Thyroid gland (tissue), 4 donors: Measurements from ENCODE around the gene PDZRN3.

Experiments used
- POLR2A ChIP-seq, 2 donors: fragments of 450-650 bp; IDR thresholded peaks; one replicate each; pipeline ENCODE4 v1.6.1; 2017; ENCODE audit warnings: antibody characterized with exemption in 2 of 2, mild to moderate bottlenecking in 2 of 2, moderate library complexity in 1 of 2
- TF ChIP-seq, protein P1 (sequence below), 6 experiments: fragments of 200-600 bp in 3 of 6; fragments of 450-650 bp in 3 of 6; sonication (generic) in 3 of 6; IDR thresholded peaks; one replicate each; pipeline ENCODE4 v1.5.1; 2016 to 2019; ENCODE audit warnings: antibody characterized with exemption in 6 of 6, mild to moderate bottlenecking in 2 of 6, inconsistent platforms in 1 of 6, moderate library complexity in 1 of 6

- TF ChIP-seq, protein P1, sequence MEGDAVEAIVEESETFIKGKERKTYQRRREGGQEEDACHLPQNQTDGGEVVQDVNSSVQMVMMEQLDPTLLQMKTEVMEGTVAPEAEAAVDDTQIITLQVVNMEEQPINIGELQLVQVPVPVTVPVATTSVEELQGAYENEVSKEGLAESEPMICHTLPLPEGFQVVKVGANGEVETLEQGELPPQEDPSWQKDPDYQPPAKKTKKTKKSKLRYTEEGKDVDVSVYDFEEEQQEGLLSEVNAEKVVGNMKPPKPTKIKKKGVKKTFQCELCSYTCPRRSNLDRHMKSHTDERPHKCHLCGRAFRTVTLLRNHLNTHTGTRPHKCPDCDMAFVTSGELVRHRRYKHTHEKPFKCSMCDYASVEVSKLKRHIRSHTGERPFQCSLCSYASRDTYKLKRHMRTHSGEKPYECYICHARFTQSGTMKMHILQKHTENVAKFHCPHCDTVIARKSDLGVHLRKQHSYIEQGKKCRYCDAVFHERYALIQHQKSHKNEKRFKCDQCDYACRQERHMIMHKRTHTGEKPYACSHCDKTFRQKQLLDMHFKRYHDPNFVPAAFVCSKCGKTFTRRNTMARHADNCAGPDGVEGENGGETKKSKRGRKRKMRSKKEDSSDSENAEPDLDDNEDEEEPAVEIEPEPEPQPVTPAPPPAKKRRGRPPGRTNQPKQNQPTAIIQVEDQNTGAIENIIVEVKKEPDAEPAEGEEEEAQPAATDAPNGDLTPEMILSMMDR (IDR thresholded peaks at IDR 0.05), result no peak
- TF ChIP-seq POLR2A (IDR thresholded peaks at IDR 0.05), result no peak
Measured at GRCh38 chr3:73616056-73616455, 8.7 kb downstream of the PDZRN3 start.
